Measurements from ENCODE around the gene NID1. TPM values are rescaled to one million over a fixed set of nuclear protein-coding genes. Genes with fewer than 3 reads are reported as not detected.
"Not testable (repeated sequence)": the region's sequence is repeated elsewhere in the genome, so short reads cannot be mapped to it uniquely, and the experiment has no call there.

Gene NID1
- total RNA-seq, 2 experiments from 2014 or later: 0.05 to 0.07 TPM

GRCh38 chr1:236013330-236013729 lies 51.6 kb downstream of the NID1 start:
- H3K36me3 Mint-ChIP-seq: no peaks in the 10 kb centered on the region
- CTCF ChIA-PET: no interaction called here
- no peaks in the 10 kb centered on the region for H3K4me1 Mint-ChIP-seq (ENCODE audit: low read depth)
- POLR2A ChIA-PET: no interaction called here
- no peak for DNase-seq
- intact Hi-C loops (cut with micrococcal nuclease): no loop called here
- no peaks in the 10 kb centered on the region for H3K9me3 Mint-ChIP-seq
- no peaks in the 10 kb centered on the region for H3K27me3 Mint-ChIP-seq
- H3K27ac Mint-ChIP-seq: no peak overlapping the region
- no peak overlapping the region for H3K4me3 Mint-ChIP-seq

- Mint-ChIP-seq H3K4me3 (no peak overlapping the region), H3K27me3 (no peaks in the 10 kb centered on the region), H3K36me3 (no peaks in the 10 kb centered on the region), H3K9me3 (no peaks in the 10 kb centered on the region), H3K27ac (no peak overlapping the region), H3K4me1 (ENCODE audit: low read depth) (no peaks in the 10 kb centered on the region)
- no peak for DNase-seq
- POLR2A ChIA-PET: no interaction called here
- CTCF ChIA-PET: no interaction called here
- intact Hi-C loops (cut with micrococcal nuclease): no loop called here
These were observed 53.2 kb downstream of the NID1 start for GRCh38 chr1:236011641-236012040.

GRCh38 chr1:236010443-236010842 lies 54.4 kb downstream of the NID1 start:
- Mint-ChIP-seq H3K9me3 (no peaks in the 10 kb centered on the region), H3K27ac (no peak overlapping the region), H3K36me3 (no peaks in the 10 kb centered on the region), H3K4me3 (no peak overlapping the region), H3K4me1 (ENCODE audit: low read depth) (no peaks in the 10 kb centered on the region), H3K27me3 (no peaks in the 10 kb centered on the region)
- no peak for DNase-seq
- POLR2A ChIA-PET: no interaction called here
- CTCF ChIA-PET: no interaction called here
- intact Hi-C loops (cut with micrococcal nuclease): no loop called here

- no peak for DNase-seq
- CTCF ChIA-PET: no interaction called here
- Mint-ChIP-seq H3K36me3 (no peaks in the 10 kb centered on the region), H3K9me3 (no peaks in the 10 kb centered on the region), H3K4me1 (ENCODE audit: low read depth) (no peaks in the 10 kb centered on the region), H3K4me3 (no peak overlapping the region), H3K27ac (no peak overlapping the region), H3K27me3 (no peaks in the 10 kb centered on the region)
- POLR2A ChIA-PET: no interaction called here
- intact Hi-C loops (cut with micrococcal nuclease): no loop called here
These were observed 55.0 kb downstream of the NID1 start for GRCh38 chr1:236009857-236010256.

GRCh38 chr1:236009191-236009590 lies 55.7 kb downstream of the NID1 start:
- Mint-ChIP-seq H3K36me3 (no peaks in the 10 kb centered on the region), H3K4me3 (no peak overlapping the region), H3K27ac (no peak overlapping the region), H3K9me3 (no peaks in the 10 kb centered on the region), H3K4me1 (ENCODE audit: low read depth) (peaks cover under 1% of the 10 kb centered on the region), H3K27me3 (no peaks in the 10 kb centered on the region)
- ChIA-PET CTCF (interaction anchor here (0.6 kb wide), 1 partner anchor 20 kb away, joined by 3 read pairs; no protein-coding TSS in a partner anchor), POLR2A (no interaction called here)
- intact Hi-C loops (cut with micrococcal nuclease): no loop called here
- DNase-seq: no peak

GRCh38 chr1:236007781-236008180 lies 57.1 kb downstream of the NID1 start:
- Mint-ChIP-seq H3K27me3 (no peaks in the 10 kb centered on the region), H3K27ac (no peak overlapping the region), H3K4me1 (ENCODE audit: low read depth) (peaks cover 9% of the 10 kb centered on the region), H3K4me3 (no peak overlapping the region), H3K9me3 (no peaks in the 10 kb centered on the region), H3K36me3 (no peaks in the 10 kb centered on the region)
- POLR2A ChIA-PET: interaction anchor here (0.6 kb wide), 1 partner anchor 24 kb away, joined by 3 read pairs; no protein-coding TSS in a partner anchor
- intact Hi-C loops (cut with micrococcal nuclease): no loop called here
- no peak for DNase-seq
- CTCF ChIA-PET: no interaction called here

GRCh38 chr1:236003058-236003457 lies 61.8 kb downstream of the NID1 start:
- intact Hi-C loops (cut with micrococcal nuclease); POLR2A ChIA-PET: not testable (repeated sequence)
- CTCF ChIA-PET: interaction anchor here (0.9 kb wide), 1 partner anchor 31 kb away, joined by 4 read pairs; no protein-coding TSS in a partner anchor

GRCh38 chr1:236002572-236002971 lies 62.3 kb downstream of the NID1 start:
- no peaks in the 10 kb centered on the region for H3K36me3 Mint-ChIP-seq
- intact Hi-C loops (cut with micrococcal nuclease): no loop called here
- no peak overlapping the region for H3K4me3 Mint-ChIP-seq
- H3K4me1 Mint-ChIP-seq (ENCODE audit: low read depth): peaks cover 48% of the 10 kb centered on the region
- ChIA-PET CTCF (interaction anchor here (0.9 kb wide), 1 partner anchor 31 kb away, joined by 4 read pairs; no protein-coding TSS in a partner anchor), POLR2A (no interaction called here)
- DNase-seq: no peak
- H3K9me3 Mint-ChIP-seq: no peaks in the 10 kb centered on the region
- H3K27ac Mint-ChIP-seq: no peak overlapping the region
- H3K27me3 Mint-ChIP-seq: no peaks in the 10 kb centered on the region

More at GRCh38 chr1:236003058-236003457, 61.8 kb downstream of the NID1 start:
- H3K4me3 Mint-ChIP-seq, H3K9me3 Mint-ChIP-seq, DNase-seq, H3K27me3 Mint-ChIP-seq, H3K36me3 Mint-ChIP-seq, H3K27ac Mint-ChIP-seq: not testable (repeated sequence)
- H3K4me1 Mint-ChIP-seq (ENCODE audit: low read depth): peaks cover 44% of the 10 kb centered on the region

- ChIA-PET POLR2A (no interaction called here), CTCF (no interaction called here)
- H3K27ac Mint-ChIP-seq: no peak overlapping the region
- no peaks in the 10 kb centered on the region for H3K27me3 Mint-ChIP-seq
- no peak overlapping the region for H3K4me3 Mint-ChIP-seq
- intact Hi-C loops (cut with micrococcal nuclease): no loop called here
- H3K9me3 Mint-ChIP-seq: no peaks in the 10 kb centered on the region
- no peak for DNase-seq
- H3K36me3 Mint-ChIP-seq: no peaks in the 10 kb centered on the region
- H3K4me1 Mint-ChIP-seq (ENCODE audit: low read depth): peaks cover 48% of the 10 kb centered on the region
These were observed 62.9 kb downstream of the NID1 start for GRCh38 chr1:236002025-236002390.

- no peaks in the 10 kb centered on the region for H3K9me3 Mint-ChIP-seq
- DNase-seq: peak; percentile 22
- ChIA-PET CTCF (interaction anchor here (0.9 kb wide), 1 partner anchor 29 kb away, joined by 3 read pairs; no protein-coding TSS in a partner anchor), POLR2A (interaction anchor here (0.6 kb wide), 1 partner anchor 334 kb away, joined by 5 read pairs; no protein-coding TSS in a partner anchor)
- H3K27ac Mint-ChIP-seq: peak overlapping the region; percentile 89
- H3K4me1 Mint-ChIP-seq (ENCODE audit: low read depth): peaks cover 53% of the 10 kb centered on the region
- no peaks in the 10 kb centered on the region for H3K36me3 Mint-ChIP-seq
- H3K4me3 Mint-ChIP-seq: no peak overlapping the region
- intact Hi-C loops (cut with micrococcal nuclease): no loop called here
- H3K27me3 Mint-ChIP-seq: no peaks in the 10 kb centered on the region
These were observed 64.1 kb downstream of the NID1 start for GRCh38 chr1:236000781-236001180.

GRCh38 chr1:235999259-235999925 lies 65.5 kb downstream of the NID1 start:
- peaks cover 53% of the 10 kb centered on the region for H3K4me1 Mint-ChIP-seq (ENCODE audit: low read depth)
- ChIA-PET POLR2A (interaction anchor here (0.6 to 1.5 kb wide), 7 partner anchors 29 to 495 kb away, joined by 3 read pairs; partner anchors contain the start of genes B3GALNT2 and LYST), CTCF (interaction anchor here (1.4 to 2.8 kb wide), 3 partner anchors 27 to 353 kb away, joined by 3 to 22 read pairs (median 4); no protein-coding TSS in a partner anchor)
- no peaks in the 10 kb centered on the region for H3K27me3 Mint-ChIP-seq
- H3K36me3 Mint-ChIP-seq: no peaks in the 10 kb centered on the region
- H3K4me3 Mint-ChIP-seq: peak overlapping the region; percentile 53
- DNase-seq: peak; percentile 83
- peak overlapping the region; percentile 89 for H3K27ac Mint-ChIP-seq
- H3K9me3 Mint-ChIP-seq: no peaks in the 10 kb centered on the region
- intact Hi-C loops (cut with micrococcal nuclease): loop anchor here (1.0 to 10.0 kb wide), 12 partner anchors 29 to 525 kb away; partner anchors contain the start of genes GNG4 and LGALS8

- Mint-ChIP-seq H3K36me3 (no peaks in the 10 kb centered on the region), H3K27ac (peak overlapping the region; percentile 89), H3K27me3 (no peaks in the 10 kb centered on the region), H3K4me3 (peak overlapping the region; percentile 53), H3K9me3 (no peaks in the 10 kb centered on the region), H3K4me1 (ENCODE audit: low read depth) (peaks cover 48% of the 10 kb centered on the region)
- ChIA-PET CTCF (interaction anchor here (1.5 to 2.8 kb wide), 2 partner anchors 27 to 68 kb away, joined by 3 to 22 read pairs; no protein-coding TSS in a partner anchor), POLR2A (interaction anchor here (0.6 to 1.5 kb wide), 4 partner anchors 30 to 494 kb away, joined by 3 read pairs; partner anchors contain the start of gene B3GALNT2)
- DNase-seq: peak; percentile 82
- intact Hi-C loops (cut with micrococcal nuclease): loop anchor here (1.0 to 10.0 kb wide), 12 partner anchors 28 to 526 kb away; partner anchors contain the start of genes GNG4 and LGALS8
These were observed 66.1 kb downstream of the NID1 start for GRCh38 chr1:235998812-235999211.
